Measurements from ENCODE around the gene GATD1. TPM values are rescaled to one million over a fixed set of nuclear protein-coding genes. Genes with fewer than 3 reads are reported as not detected.

GATD1 gene
- total RNA-seq, 2 experiments from 2014 or later, result 52.1 to 63.2 TPM

DNA sequence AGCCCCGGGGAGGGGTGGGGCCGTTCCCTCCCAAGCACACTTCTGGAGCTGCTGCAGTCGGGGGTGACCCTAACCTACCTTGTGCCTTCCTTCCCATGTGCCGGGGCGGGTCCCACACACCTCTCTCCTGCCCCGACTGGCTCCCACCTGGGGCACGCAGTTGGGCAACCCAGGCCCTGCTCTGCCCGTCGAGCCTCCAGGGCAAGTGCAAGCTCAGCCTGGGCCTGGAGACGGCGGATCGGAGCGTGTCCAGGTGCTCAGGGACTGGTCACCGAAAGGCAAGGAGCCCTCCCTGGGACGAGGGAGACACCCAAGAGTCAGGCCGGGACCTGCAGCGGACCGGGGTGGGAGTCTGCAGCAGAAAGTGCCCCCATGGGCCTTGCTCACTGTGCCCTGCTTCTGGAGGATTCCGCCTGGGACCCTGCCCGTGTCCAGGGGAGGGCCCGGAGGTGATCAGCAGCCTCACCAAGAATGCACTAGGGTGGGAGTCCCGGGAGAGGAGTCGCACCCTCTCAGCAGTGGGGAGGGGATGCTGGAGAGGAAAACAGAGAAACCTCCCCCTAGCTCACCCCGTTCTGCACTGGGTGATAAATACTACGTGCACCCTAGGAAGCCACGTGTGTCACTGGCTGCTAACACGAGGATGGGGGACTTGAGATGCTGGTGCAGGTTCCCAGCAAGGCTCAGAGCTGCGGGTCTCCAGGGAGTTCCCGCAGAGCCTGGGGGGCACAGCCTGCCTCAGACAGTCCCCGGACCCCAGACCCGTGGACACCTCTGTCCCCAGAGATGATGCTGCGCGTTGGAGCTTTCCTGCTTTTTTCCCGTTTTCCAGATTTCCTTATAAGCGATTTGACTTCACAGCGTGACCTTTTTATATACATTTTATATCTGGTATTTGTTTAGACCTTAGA, 5.2 kb upstream of the GATD1 start:
- DNase-seq, result no peak
- peaks cover 18% of the 10 kb centered on the region for H3K36me3 Mint-ChIP-seq (ENCODE audit: low read depth)
- peaks cover 19% of the 10 kb centered on the region for H3K4me1 Mint-ChIP-seq (ENCODE audit: low read depth)
- H3K9me3 Mint-ChIP-seq (ENCODE audit: insufficient read depth), result no peaks in the 10 kb centered on the region
- no peaks in the 10 kb centered on the region for H3K27me3 Mint-ChIP-seq (ENCODE audit: low read depth)
- POLR2A ChIA-PET, result no interaction called here
- no peak for ATAC-seq
- no peak overlapping the region for H3K4me3 Mint-ChIP-seq
- CTCF ChIA-PET, result no interaction called here
- no peak overlapping the region for H3K27ac Mint-ChIP-seq

DNA sequence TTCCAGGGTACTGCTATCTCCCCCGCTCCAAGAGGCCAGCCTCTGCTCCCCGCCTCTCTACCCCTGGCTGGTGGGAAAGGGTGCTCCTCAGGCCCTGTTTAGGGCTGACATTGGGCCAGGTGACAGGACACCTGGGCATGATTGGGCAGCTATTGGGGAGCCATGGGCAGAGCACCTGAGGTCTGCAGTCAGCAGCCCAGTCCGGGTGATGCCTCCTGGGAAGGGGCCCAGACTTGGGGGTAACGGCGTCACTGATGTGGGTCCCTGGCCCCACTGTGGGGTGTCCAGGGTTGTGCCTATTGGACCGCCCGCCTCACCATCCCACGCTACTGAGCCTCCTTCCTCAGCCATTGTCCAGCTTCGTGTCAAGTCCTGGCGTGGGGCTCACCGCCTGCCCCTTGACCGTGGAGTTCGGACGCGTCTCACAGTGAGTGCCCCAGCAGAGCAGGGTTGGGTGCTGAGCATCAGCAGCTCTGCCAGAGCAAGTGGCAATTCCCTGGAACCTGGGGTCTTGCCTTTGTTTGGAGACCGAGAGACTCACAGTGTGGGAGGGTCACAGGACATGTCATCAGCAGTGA, 2.8 kb upstream of the GATD1 start:
- Mint-ChIP-seq H3K27me3 (ENCODE audit: low read depth) (no peaks in the 10 kb centered on the region), H3K4me1 (ENCODE audit: low read depth) (peaks cover 30% of the 10 kb centered on the region), H3K36me3 (ENCODE audit: low read depth) (peaks cover 18% of the 10 kb centered on the region), H3K27ac (no peak overlapping the region), H3K9me3 (ENCODE audit: insufficient read depth) (no peaks in the 10 kb centered on the region), H3K4me3 (no peak overlapping the region)
- ChIA-PET CTCF (no interaction called here), POLR2A (no interaction called here)
- ATAC-seq, result no peak
- no peak for DNase-seq

DNA sequence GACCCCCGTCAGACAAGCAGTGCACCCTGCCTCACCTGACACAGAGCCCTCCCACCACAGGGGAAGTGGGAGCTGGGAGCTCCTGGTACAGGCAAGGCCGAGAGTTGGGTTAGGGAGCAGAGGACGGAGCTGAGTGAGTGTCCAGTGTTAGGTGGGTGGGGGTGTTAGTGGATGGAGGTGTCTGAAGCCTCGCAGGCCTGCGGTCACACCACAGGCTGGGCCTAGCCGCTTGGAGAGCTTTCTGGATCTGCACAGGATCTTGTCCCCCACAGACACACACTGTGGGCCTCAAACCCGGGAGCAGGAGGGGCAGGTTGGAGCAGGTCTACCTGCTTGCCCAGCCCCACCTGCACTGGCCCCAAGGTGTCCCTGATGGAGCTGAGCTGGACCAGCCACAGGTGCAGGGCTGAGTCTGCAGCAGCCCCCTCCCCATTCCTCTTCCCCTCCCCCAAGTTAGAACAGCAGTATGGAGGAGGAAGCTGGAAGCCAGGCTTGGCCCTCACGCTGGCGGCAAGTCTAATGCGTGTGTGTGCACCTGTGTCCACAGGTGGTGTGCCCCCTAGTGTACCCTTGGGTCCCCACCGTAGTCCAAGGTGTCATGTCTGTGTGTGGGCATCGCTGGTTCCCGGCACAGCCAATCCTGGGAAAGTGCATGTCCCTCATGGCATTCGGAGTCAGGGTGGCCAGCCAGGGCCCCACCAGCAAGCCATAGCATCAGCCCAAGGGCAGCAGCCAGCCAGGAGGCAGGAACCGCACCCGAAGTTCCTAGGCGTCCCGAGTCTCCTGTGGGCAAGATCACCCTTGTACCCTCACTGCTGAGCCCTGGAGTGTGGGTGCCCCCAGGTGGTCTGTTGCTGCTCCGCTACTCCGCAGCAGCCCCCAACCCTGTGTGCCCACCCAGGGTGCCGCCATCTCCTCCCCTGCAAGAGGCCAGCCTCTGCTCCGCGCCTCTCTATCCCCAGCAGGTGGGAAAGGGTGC, 2.0 kb upstream of the GATD1 start:
- no peak for DNase-seq
- peaks cover 18% of the 10 kb centered on the region for H3K36me3 Mint-ChIP-seq (ENCODE audit: low read depth)
- H3K4me1 Mint-ChIP-seq (ENCODE audit: low read depth), result peaks cover 35% of the 10 kb centered on the region
- H3K9me3 Mint-ChIP-seq (ENCODE audit: insufficient read depth), result no peaks in the 10 kb centered on the region
- H3K4me3 Mint-ChIP-seq, result peak overlapping the region; percentile 24
- ATAC-seq, result no peak
- no peaks in the 10 kb centered on the region for H3K27me3 Mint-ChIP-seq (ENCODE audit: low read depth)
- POLR2A ChIA-PET, result interaction anchor here (1.5 kb wide), 1 partner anchor 166 kb away, joined by 4 read pairs; no protein-coding TSS in a partner anchor
- no peak overlapping the region for H3K27ac Mint-ChIP-seq
- CTCF ChIA-PET, result no interaction called here

DNA sequence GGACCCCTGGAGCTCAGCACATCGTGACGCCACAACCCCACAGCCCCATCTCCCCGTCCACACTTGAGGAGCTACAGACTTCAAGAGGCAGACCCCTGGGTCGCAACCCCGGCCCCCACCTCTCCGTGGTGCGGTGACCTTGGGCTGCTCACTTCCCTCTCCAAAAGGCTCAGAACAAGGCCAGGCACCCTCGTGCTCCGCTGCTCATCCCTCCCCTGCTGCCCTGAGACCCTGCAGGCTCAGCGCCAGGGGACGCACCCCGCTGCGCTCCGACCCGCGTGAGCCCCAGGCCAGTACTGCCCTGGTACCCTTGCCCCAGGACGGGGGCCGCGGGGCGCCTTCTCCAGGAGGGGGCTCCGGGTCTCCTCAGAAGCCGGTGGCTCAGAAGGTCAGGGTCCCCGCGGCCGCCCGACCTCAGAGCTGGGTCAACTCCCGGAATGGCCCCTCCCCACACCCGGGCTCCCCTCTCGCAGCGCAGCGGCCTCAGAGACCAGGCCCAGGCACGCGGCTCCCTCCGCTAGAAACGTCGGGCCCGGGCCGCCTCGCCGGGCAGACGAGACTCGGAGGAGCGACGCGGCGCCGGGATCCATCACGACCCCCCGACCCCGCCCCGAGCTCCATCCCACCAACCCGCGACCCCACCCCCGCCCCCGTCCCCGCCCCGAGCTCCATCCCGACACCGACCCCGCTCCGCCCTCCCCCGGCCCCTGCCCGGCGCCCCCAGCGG, 563 bp downstream of the GATD1 start:
- Mint-ChIP-seq H3K4me3 (peak overlapping the region; percentile 81), H3K36me3 (ENCODE audit: low read depth) (peaks cover 13% of the 10 kb centered on the region), H3K27me3 (ENCODE audit: low read depth) (no peaks in the 10 kb centered on the region), H3K4me1 (ENCODE audit: low read depth) (peaks cover 34% of the 10 kb centered on the region), H3K27ac (peak overlapping the region; percentile 88), H3K9me3 (ENCODE audit: insufficient read depth) (no peaks in the 10 kb centered on the region)
- DNase-seq (no peak), ATAC-seq (peak; percentile 49)
- ChIA-PET CTCF (interaction anchor here (0.7 kb wide), 1 partner anchor 11 kb away, joined by 3 read pairs; no protein-coding TSS in a partner anchor), POLR2A (interaction anchor here (0.6 to 1.4 kb wide), 3 partner anchors 28 to 191 kb away, joined by 3 read pairs; no protein-coding TSS in a partner anchor)

DNA sequence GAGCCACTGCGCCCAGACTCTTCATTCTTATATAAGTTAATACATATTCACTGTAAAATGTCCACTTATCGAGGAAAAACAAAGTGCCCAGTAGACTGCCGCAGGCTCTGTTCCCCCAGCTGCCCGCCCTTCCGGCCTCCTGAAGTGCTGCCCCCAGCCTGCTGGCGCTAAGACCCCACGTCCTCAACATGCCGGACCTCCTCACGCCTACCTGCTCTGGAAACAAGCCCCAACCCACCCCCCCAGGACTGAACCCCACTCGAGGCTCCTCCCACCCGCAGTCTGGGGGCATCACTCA, 1.1 kb downstream of the GATD1 start:
- no peak for ATAC-seq
- ChIA-PET POLR2A (interaction anchor here (0.6 to 1.1 kb wide), 2 partner anchors 8 to 28 kb away, joined by 3 read pairs; no protein-coding TSS in a partner anchor), CTCF (interaction anchor here (0.7 to 0.9 kb wide), 2 partner anchors 11 to 114 kb away, joined by 3 read pairs; no protein-coding TSS in a partner anchor)
- H3K4me3 Mint-ChIP-seq, result peak overlapping the region; percentile 81
- peak overlapping the region; percentile 88 for H3K27ac Mint-ChIP-seq
- H3K4me1 Mint-ChIP-seq (ENCODE audit: low read depth), result peaks cover 29% of the 10 kb centered on the region
- DNase-seq, result no peak
- H3K9me3 Mint-ChIP-seq (ENCODE audit: insufficient read depth), result no peaks in the 10 kb centered on the region
- H3K36me3 Mint-ChIP-seq (ENCODE audit: low read depth), result peaks cover 13% of the 10 kb centered on the region
- H3K27me3 Mint-ChIP-seq (ENCODE audit: low read depth), result no peaks in the 10 kb centered on the region

DNA sequence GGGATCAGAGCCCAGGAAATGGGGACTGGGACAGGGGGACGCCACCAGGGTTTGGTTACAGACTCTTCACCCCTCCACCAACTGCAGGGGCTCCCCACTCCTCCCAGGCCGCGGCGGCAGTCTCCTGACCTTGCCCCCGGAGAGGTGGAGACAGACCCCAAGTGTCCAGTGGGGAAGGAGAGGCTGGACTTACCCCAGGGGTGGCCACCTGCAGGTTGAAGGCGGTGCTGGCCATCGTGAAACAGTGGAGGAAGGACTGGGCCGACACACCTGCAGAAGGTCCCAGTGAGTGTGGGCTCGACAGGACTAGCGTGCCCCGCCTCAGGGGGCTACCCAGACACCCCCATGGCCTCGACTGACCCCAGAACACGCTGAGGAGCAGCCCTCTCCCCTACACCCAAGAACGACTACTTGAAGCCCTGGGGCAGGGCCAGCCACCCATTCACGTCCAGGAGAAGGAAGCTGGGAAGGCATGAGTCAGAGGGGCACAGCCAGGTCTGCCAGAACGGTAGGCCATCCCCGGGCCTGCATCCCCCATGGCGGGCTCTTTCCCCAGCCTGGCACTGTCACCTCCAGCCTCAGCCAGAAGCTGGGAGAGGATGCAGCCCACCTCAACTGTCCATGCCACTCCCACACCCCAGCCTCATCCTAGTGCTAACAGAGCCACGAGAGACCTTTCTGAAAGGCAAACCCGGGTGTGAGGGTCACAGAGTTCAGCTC, 2.3 kb downstream of the GATD1 start:
- H3K36me3 Mint-ChIP-seq (ENCODE audit: low read depth), result peaks cover 15% of the 10 kb centered on the region
- H3K4me1 Mint-ChIP-seq (ENCODE audit: low read depth), result peaks cover 25% of the 10 kb centered on the region
- H3K27me3 Mint-ChIP-seq (ENCODE audit: low read depth), result no peaks in the 10 kb centered on the region
- H3K9me3 Mint-ChIP-seq (ENCODE audit: insufficient read depth), result no peaks in the 10 kb centered on the region
- POLR2A ChIA-PET, result interaction anchor here (1.1 kb wide), 1 partner anchor 27 kb away, joined by 3 read pairs; no protein-coding TSS in a partner anchor
- CTCF ChIA-PET, result interaction anchor here (0.9 kb wide), 1 partner anchor 113 kb away, joined by 3 read pairs; no protein-coding TSS in a partner anchor
- no peak for DNase-seq
- peak overlapping the region; percentile 81 for H3K4me3 Mint-ChIP-seq
- peak overlapping the region; percentile 20 for H3K27ac Mint-ChIP-seq
- ATAC-seq, result no peak

DNA sequence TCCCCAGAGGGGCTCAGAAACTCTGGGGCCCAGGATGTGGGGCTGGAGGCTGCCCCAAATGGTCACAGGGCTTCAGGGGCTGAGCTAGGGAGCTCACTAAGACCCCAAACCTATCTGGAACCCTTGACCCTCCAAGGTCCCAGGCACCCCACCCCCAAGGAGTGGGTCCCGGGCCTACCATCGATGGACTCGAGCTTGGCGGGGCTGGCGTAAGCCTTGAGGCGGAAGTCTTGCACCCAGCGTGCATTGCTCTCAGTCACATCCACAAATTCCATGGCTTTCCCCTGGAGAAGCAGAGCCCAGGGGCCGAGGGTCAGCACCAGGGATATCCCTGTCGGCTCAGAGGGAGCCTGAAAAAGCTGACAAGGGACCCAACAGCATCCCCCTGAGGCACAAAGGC, 3.5 kb downstream of the GATD1 start:
- peaks cover 18% of the 10 kb centered on the region for H3K4me1 Mint-ChIP-seq (ENCODE audit: low read depth)
- no peaks in the 10 kb centered on the region for H3K9me3 Mint-ChIP-seq (ENCODE audit: insufficient read depth)
- peaks cover 8% of the 10 kb centered on the region for H3K36me3 Mint-ChIP-seq (ENCODE audit: low read depth)
- H3K27me3 Mint-ChIP-seq (ENCODE audit: low read depth), result no peaks in the 10 kb centered on the region
- POLR2A ChIA-PET, result interaction anchor here (0.8 to 1.3 kb wide), 2 partner anchors 23 to 26 kb away, joined by 3 to 4 read pairs; no protein-coding TSS in a partner anchor
- H3K4me3 Mint-ChIP-seq, result no peak overlapping the region
- H3K27ac Mint-ChIP-seq, result no peak overlapping the region
- CTCF ChIA-PET, result no interaction called here
- DNase-seq, result no peak
- no peak for ATAC-seq

DNA sequence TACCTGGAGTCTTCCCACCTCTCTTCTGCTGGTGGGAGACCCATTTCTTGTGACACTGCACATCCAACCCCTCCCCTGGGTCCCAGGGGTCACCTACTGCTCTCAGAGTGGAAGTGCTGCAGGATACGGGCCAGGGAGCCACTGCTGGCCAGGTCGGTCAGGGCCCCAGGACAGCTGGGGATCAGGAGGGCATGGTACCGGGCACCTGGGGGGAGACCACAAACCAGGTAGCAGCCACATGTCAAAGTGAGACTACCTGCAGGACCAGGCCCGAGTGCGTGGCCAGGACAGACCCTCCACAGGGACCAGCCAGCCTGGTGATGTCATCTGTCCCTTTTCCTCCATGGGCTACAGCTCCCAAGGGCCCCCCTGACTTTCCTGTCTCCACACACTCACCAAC, 3.9 kb downstream of the GATD1 start:
- ChIA-PET POLR2A (interaction anchor here (0.8 to 1.3 kb wide), 2 partner anchors 24 to 26 kb away, joined by 3 to 4 read pairs; no protein-coding TSS in a partner anchor), CTCF (no interaction called here)
- no peaks in the 10 kb centered on the region for H3K27me3 Mint-ChIP-seq (ENCODE audit: low read depth)
- H3K4me3 Mint-ChIP-seq, result no peak overlapping the region
- no peak for DNase-seq
- H3K36me3 Mint-ChIP-seq (ENCODE audit: low read depth), result peaks cover 7% of the 10 kb centered on the region
- no peak for ATAC-seq
- no peak overlapping the region for H3K27ac Mint-ChIP-seq
- peaks cover 17% of the 10 kb centered on the region for H3K4me1 Mint-ChIP-seq (ENCODE audit: low read depth)
- H3K9me3 Mint-ChIP-seq (ENCODE audit: insufficient read depth), result no peaks in the 10 kb centered on the region

DNA sequence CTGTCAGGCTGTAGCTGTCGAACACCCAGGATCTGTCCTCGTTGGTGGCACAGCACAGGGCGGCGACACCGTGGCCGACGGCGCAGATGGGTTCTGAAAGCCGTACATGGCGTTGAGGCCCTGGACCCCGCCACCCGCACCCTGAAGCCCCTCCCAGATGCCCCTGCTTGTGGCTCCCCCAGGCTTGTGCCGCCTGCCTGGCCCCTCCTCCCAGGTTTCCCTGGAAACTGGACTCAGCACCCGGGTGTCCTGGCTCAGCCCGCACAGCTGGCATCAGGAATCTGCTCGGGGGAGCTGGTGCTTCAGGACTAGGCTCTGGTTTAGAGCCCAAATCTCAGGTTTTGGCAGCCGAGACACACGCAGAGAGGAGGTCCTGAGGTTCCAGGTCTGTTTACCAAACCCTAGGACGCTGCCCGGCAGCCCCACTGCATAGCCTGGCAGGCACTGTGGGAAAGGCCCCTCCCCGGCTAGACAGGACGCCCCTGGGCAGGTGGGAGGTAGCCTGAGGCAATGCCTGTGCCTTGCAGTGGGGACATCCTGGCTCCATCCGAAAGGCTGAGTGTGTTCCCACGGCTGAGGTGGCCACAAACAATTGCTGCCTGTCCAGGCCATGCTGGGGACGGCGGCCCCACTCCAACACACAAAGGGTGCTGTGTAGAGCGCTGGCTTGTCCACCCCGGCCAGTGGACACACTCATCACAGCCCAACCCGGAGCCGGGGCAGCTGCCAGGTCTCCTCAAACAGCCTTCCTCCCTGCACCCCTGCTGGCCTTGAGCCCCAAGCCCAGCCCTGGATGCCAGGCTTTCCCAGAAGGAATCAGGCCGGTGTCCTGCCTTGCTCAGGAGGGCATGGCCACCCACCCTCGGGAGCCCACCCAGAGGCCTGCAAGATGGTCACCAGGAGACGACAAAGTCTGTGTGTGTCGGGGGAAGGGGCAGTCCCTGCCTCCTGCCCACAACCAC, 4.6 kb downstream of the GATD1 start:
- Mint-ChIP-seq H3K27ac (no peak overlapping the region), H3K36me3 (ENCODE audit: low read depth) (peaks cover 6% of the 10 kb centered on the region), H3K27me3 (ENCODE audit: low read depth) (no peaks in the 10 kb centered on the region), H3K9me3 (ENCODE audit: insufficient read depth) (no peaks in the 10 kb centered on the region), H3K4me3 (no peak overlapping the region), H3K4me1 (ENCODE audit: low read depth) (peaks cover 17% of the 10 kb centered on the region)
- ATAC-seq (no peak), DNase-seq (no peak)
- ChIA-PET CTCF (no interaction called here), POLR2A (interaction anchor here (0.8 to 1.3 kb wide), 2 partner anchors 24 to 25 kb away, joined by 3 to 4 read pairs; no protein-coding TSS in a partner anchor)

All from activated CD8-positive, alpha-beta T cell treated with anti-CD3 and anti-CD28 coated beads, Interleukin-2, amount 10 ng/mL, durations not matched to agents 7 days and 5 days (primary cell).